HEK293 (cell line): ENCODE results near the gene LPIN3.

ENCODE experiments used
- CTCF ChIA-PET: fragments of 350-600 bp; formaldehyde crosslinking; extraction: SDS; loops from one replicate; lab custom pipeline; 2021; ENCODE audit warnings: antibody characterized with exemption; lab: Yijun Ruan, JAX
- POLR2A ChIA-PET: fragments of 300-600 bp; formaldehyde crosslinking; extraction: SDS; loops from one replicate; lab custom pipeline; 2020; ENCODE audit warnings: antibody characterized with exemption, inconsistent platforms; lab: Yijun Ruan, JAX
- H3K27ac ChIP-seq: fragments of 200-500 bp; sonication (Bioruptor generic); 2 replicates; pipeline ENCODE4 v1.5.1; 2014; ENCODE audit warnings: low read depth, low read length, control low read depth, inconsistent platforms; ENCODE audit errors: extremely low read depth
- H3K36me3 ChIP-seq, 2 experiments: fragments of 200-500 bp in 1 of 2; sonication (Bioruptor generic) in 1 of 2; 1 replicate in 1 of 2; 2 replicates in 1 of 2; pipeline ENCODE4 v1.5.1; 2014 to 2017; ENCODE audit warnings: inconsistent platforms in 2 of 2, low read length in 2 of 2; ENCODE audit not compliant: control insufficient read depth in 2 of 2, insufficient read depth in 1 of 2
- H3K4me1 ChIP-seq: fragments of 200-500 bp; sonication (Bioruptor generic); 2 replicates; pipeline ENCODE4 v1.5.1; 2014; ENCODE audit warnings: mild to moderate bottlenecking, low read length, inconsistent platforms; ENCODE audit not compliant: control insufficient read depth, insufficient read depth
- H3K4me3 ChIP-seq: 2 replicates; pipeline ENCODE4 v1.5.1; 2011; ENCODE audit warnings: low read depth, mild to moderate bottlenecking, control low read depth, low read length, moderate library complexity
- H3K9me3 ChIP-seq: fragments of 200-500 bp; sonication (Bioruptor generic); 2 replicates; pipeline ENCODE4 v1.5.1; 2014; ENCODE audit warnings: low read depth, low read length, inconsistent platforms; ENCODE audit not compliant: control insufficient read depth, insufficient read depth
- BCL11A ChIP-seq: fragments of 450-650 bp; formaldehyde crosslinking; IDR thresholded peaks from 2 replicates; pipeline ENCODE4 v1.5.1; 2016; ENCODE audit warnings: low read depth, missing biosample characterization, missing genetic modification characterization
- FEZF1 ChIP-seq: fragments of 450-650 bp; formaldehyde crosslinking; IDR thresholded peaks from 2 replicates; pipeline ENCODE4 v1.5.1; 2016; ENCODE audit warnings: missing biosample characterization, missing genetic modification characterization
- PATZ1 ChIP-seq: fragments of 450-650 bp; formaldehyde crosslinking; IDR thresholded peaks from 2 replicates; pipeline ENCODE4 v1.5.1; 2016; ENCODE audit warnings: missing biosample characterization, missing genetic modification characterization
- PRDM10 ChIP-seq: fragments of 450-650 bp; formaldehyde crosslinking; IDR thresholded peaks from 2 replicates; pipeline ENCODE4 v1.5.1; 2016; ENCODE audit warnings: missing biosample characterization, missing genetic modification characterization
- SCRT1 ChIP-seq: fragments of 450-650 bp; formaldehyde crosslinking; IDR thresholded peaks from 2 replicates; pipeline ENCODE4 v1.5.1; 2016; ENCODE audit warnings: missing biosample characterization, missing genetic modification characterization, borderline replicate concordance
- SETDB1 ChIP-seq: IDR thresholded peaks from one replicate; pipeline ENCODE4 v1.6.1; 2017; ENCODE audit warnings: mild to moderate bottlenecking, low read length, moderate library complexity, mixed read lengths; ENCODE audit not compliant: insufficient read length
- SP7 ChIP-seq: fragments of 450-650 bp; formaldehyde crosslinking; IDR thresholded peaks from 2 replicates; pipeline ENCODE4 v1.5.1; 2016; ENCODE audit warnings: missing biosample characterization, missing genetic modification characterization
- ZFHX2 ChIP-seq: fragments of 450-650 bp; formaldehyde crosslinking; conservative IDR thresholded peaks from 2 replicates; pipeline ENCODE4 v1.5.1; 2016; ENCODE audit warnings: missing biosample characterization, missing genetic modification characterization
- ZFP37 ChIP-seq: fragments of 450-650 bp; formaldehyde crosslinking; IDR thresholded peaks from 2 replicates; pipeline ENCODE4 v1.5.1; 2016; ENCODE audit warnings: missing biosample characterization, missing genetic modification characterization
- ZNF10 ChIP-seq: fragments of 450-650 bp; formaldehyde crosslinking; IDR thresholded peaks from 2 replicates; pipeline ENCODE4 v1.5.1; 2017; ENCODE audit warnings: missing biosample characterization, missing genetic modification characterization
- ZNF114 ChIP-seq: fragments of 450-650 bp; formaldehyde crosslinking; IDR thresholded peaks from 2 replicates; pipeline ENCODE4 v1.5.0; 2017; ENCODE audit warnings: missing biosample characterization, missing genetic modification characterization
- ZNF146 ChIP-seq: fragments of 450-650 bp; formaldehyde crosslinking; IDR thresholded peaks from 2 replicates; pipeline ENCODE4 v1.5.1; 2016; ENCODE audit warnings: missing biosample characterization, missing genetic modification characterization
- ZNF157 ChIP-seq: fragments of 450-650 bp; formaldehyde crosslinking; IDR thresholded peaks from 2 replicates; pipeline ENCODE4 v1.5.1; 2016; ENCODE audit warnings: missing biosample characterization, missing genetic modification characterization
- ZNF223 ChIP-seq: fragments of 450-650 bp; formaldehyde crosslinking; IDR thresholded peaks from 2 replicates; pipeline ENCODE4 v1.5.1; 2016; ENCODE audit warnings: missing biosample characterization, missing genetic modification characterization
- ZNF239 ChIP-seq: fragments of 450-650 bp; formaldehyde crosslinking; IDR thresholded peaks from 2 replicates; pipeline ENCODE4 v1.5.1; 2016; ENCODE audit warnings: missing biosample characterization, missing genetic modification characterization
- ZNF26 ChIP-seq: fragments of 450-650 bp; formaldehyde crosslinking; IDR thresholded peaks from 2 replicates; pipeline ENCODE4 v1.5.1; 2016; ENCODE audit warnings: missing biosample characterization, missing genetic modification characterization
- ZNF449 ChIP-seq: fragments of 450-650 bp; formaldehyde crosslinking; IDR thresholded peaks from 2 replicates; pipeline ENCODE4 v1.5.1; 2017; ENCODE audit warnings: missing biosample characterization, mild to moderate bottlenecking, missing genetic modification characterization, moderate library complexity
- ZNF521 ChIP-seq: fragments of 450-650 bp; formaldehyde crosslinking; IDR thresholded peaks from 2 replicates; pipeline ENCODE4 v1.5.1; 2017; ENCODE audit warnings: missing biosample characterization, mild to moderate bottlenecking, missing genetic modification characterization
- ZNF645 ChIP-seq: fragments of 450-650 bp; formaldehyde crosslinking; IDR thresholded peaks from 2 replicates; pipeline ENCODE4; 2016; ENCODE audit warnings: missing biosample characterization, missing genetic modification characterization
- ZSCAN23 ChIP-seq: fragments of 450-650 bp; formaldehyde crosslinking; IDR thresholded peaks from 2 replicates; pipeline ENCODE4 v1.5.1; 2016; ENCODE audit warnings: missing biosample characterization, missing genetic modification characterization
- ZSCAN5A ChIP-seq: fragments of 450-650 bp; formaldehyde crosslinking; IDR thresholded peaks from 2 replicates; pipeline ENCODE4 v1.5.1; 2016; ENCODE audit warnings: missing biosample characterization, missing genetic modification characterization

The LPIN3 gene

GRCh38 chr20:41344477-41344876, 3.9 kb downstream of the LPIN3 start:
- POLR2A ChIA-PET: no interaction called here
- Histone ChIP-seq H3K9me3 (no peaks in the 10 kb centered on the region), H3K4me3 (no peak overlapping the region), H3K36me3 (peaks cover 0 to 37% of the 10 kb centered on the region in 2 experiments; a peak in 1 of 3 replicates), H3K27ac (no peak overlapping the region), H3K4me1 (no peaks in the 10 kb centered on the region; the same call in 1 of the 2 replicates)
- CTCF ChIA-PET: interaction anchor here (0.7 kb wide), 1 partner anchor 171 kb away, joined by 7 read pairs; no protein-coding TSS in a partner anchor
- TF ChIP-seq ZFHX2 (tag by site-specific recombination) (no peak), ZNF157 (no peak), ZNF146 (tag by site-specific recombination) (no peak), ZNF645 (tag by site-specific recombination) (no peak), ZNF521 (tag by site-specific recombination) (no peak), SETDB1 (no peak), FEZF1 (no peak), PATZ1 (tag by site-specific recombination) (no peak), ZNF114 (no peak), ZNF26 (tag by site-specific recombination) (no peak), SCRT1 (tag by site-specific recombination) (no peak), ZSCAN5A (tag by site-specific recombination) (no peak)

GRCh38 chr20:41344938-41345728, 4.5 kb downstream of the LPIN3 start:
- Histone ChIP-seq H3K36me3 (peaks cover 0 to 44% of the 10 kb centered on the region in 2 experiments; a peak in 1 of 3 replicates), H3K9me3 (no peaks in the 10 kb centered on the region), H3K4me3 (no peak overlapping the region), H3K27ac (no peak overlapping the region), H3K4me1 (no peaks in the 10 kb centered on the region; the same call in 1 of the 2 replicates)
- CTCF ChIA-PET: no interaction called here
- POLR2A ChIA-PET: no interaction called here
- TF ChIP-seq SP7 (tag by site-specific recombination) (no peak), BCL11A (no peak), PRDM10 (no peak), ZFP37 (tag by site-specific recombination) (no peak), ZNF645 (tag by site-specific recombination) (no peak), ZNF239 (tag by site-specific recombination) (no peak), ZNF449 (tag by site-specific recombination) (no peak), ZNF10 (no peak), ZNF223 (tag by site-specific recombination) (no peak), ZSCAN23 (no peak)
